Osteoblast (primary cell): ENCODE data around the gene PTPRN2. TPM values are rescaled to one million over a fixed set of nuclear protein-coding genes. Genes with fewer than 3 reads are reported as not detected.

Source experiments
- DNase-seq: peaks from one replicate; pipeline ENCODE4 v3.0.0; 2011; ENCODE audit warnings: low spot score, mixed read lengths; ENCODE audit not compliant: insufficient read length; ENCODE audit errors: missing footprints
- H2AFZ ChIP-seq: 2 replicates; pipeline ENCODE4 v1.6.0; 2011; ENCODE audit warnings: mild to moderate bottlenecking, low read length
- H3K27ac ChIP-seq: 2 replicates; pipeline ENCODE4 v1.5.1; 2011; ENCODE audit warnings: mild to moderate bottlenecking, low read depth, low read length, moderate library complexity
- H3K27me3 ChIP-seq: 2 replicates; pipeline ENCODE4 v1.6.0; 2012; ENCODE audit warnings: mild to moderate bottlenecking, control low read depth, inconsistent platforms, low read length, moderate library complexity; ENCODE audit not compliant: insufficient read depth
- H3K36me3 ChIP-seq: 2 replicates; pipeline ENCODE4 v1.5.1; 2011; ENCODE audit warnings: mild to moderate bottlenecking, low read length, control low read depth, moderate library complexity; ENCODE audit not compliant: insufficient read depth
- H3K4me1 ChIP-seq: 2 replicates; pipeline ENCODE4 v1.5.1; 2011; ENCODE audit warnings: mild to moderate bottlenecking, low read length, control low read depth, moderate library complexity; ENCODE audit not compliant: insufficient read depth
- H3K4me2 ChIP-seq: 2 replicates; pipeline ENCODE4 v1.6.0; 2011; ENCODE audit warnings: mild to moderate bottlenecking, low read length; ENCODE audit not compliant: insufficient read depth
- H3K4me3 ChIP-seq: fragments of 200-600 bp; sonication (generic); 3 replicates; pipeline ENCODE4 v1.5.1; 2012; ENCODE audit warnings: mild to moderate bottlenecking, low read length, inconsistent platforms; ENCODE audit not compliant: insufficient read depth
- H3K79me2 ChIP-seq: 2 replicates; pipeline ENCODE4 v1.6.0; 2012; ENCODE audit warnings: mild to moderate bottlenecking, low read length, control low read depth, inconsistent platforms; ENCODE audit not compliant: insufficient read depth
- H3K9me3 ChIP-seq: 2 replicates; pipeline ENCODE4 v1.5.1; 2011; ENCODE audit warnings: low read depth, low read length, control low read depth
- H4K20me1 ChIP-seq: 2 replicates; pipeline ENCODE4 v1.6.0; 2012; ENCODE audit warnings: mild to moderate bottlenecking, low read length, control low read depth; ENCODE audit not compliant: insufficient read depth
- CTCF ChIP-seq: IDR thresholded peaks from 2 replicates; pipeline ENCODE4 v1.5.1; 2011; ENCODE audit warnings: mild to moderate bottlenecking, low read depth, low read length, moderate library complexity; ENCODE audit errors: extremely low read depth
- total RNA-seq: library from RNA; depleted of rRNA; stranded (reverse); fragments of >200 nt; gene quantifications from 2 replicates; pipeline ENCODE4 v1.2.3, GENCODE V29; 2012

The PTPRN2 gene
- total RNA-seq, 1 donor: 0.36 TPM

DNA sequence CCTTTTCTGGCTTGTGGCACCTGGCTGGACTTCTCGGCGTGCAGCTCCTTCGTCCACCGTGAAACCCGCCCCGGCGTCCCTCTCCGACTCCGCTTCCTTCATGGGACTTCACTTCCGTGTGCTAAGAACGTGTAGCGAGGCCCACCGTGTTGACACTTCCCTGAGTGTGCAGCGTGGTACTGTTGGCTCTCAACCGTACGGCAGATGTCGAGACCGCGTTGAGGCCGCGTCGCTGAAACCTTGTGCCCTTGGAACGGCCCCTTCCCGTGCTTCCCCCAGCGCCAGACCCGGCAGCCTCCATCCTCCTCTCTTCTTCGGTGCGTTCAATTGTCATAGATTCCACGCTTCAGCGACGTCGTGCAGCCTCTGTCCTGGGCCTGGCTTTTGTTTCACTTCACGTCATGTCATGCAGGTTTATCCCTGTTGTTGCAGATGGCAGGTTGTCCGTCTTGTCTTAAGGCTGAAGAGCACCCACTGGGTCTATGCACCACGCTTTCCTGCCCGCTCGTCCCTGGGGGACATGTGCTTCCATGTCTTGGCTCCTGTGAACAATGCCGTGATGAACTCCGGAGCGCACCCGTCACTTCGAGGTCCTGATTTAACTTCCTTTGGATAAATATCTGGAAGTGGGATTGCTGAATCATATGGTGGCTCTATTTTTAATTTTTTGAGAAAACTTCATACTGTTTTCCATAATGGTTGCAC, 785.5 kb downstream of the PTPRN2 start:
- H3K27ac ChIP-seq: no peak overlapping the region
- H3K4me3 ChIP-seq: no peak overlapping the region
- no peak for DNase-seq
- H3K36me3 ChIP-seq: no peaks in the 10 kb centered on the region
- H2AFZ ChIP-seq: no peak overlapping the region
- H3K9me3 ChIP-seq: peaks cover 2% of the 10 kb centered on the region
- no peaks in the 10 kb centered on the region for H3K79me2 ChIP-seq
- no peaks in the 10 kb centered on the region for H4K20me1 ChIP-seq
- no peak for TF ChIP-seq CTCF
- no peaks in the 10 kb centered on the region for H3K4me1 ChIP-seq
- H3K27me3 ChIP-seq: no peaks in the 10 kb centered on the region
- no peak overlapping the region for H3K4me2 ChIP-seq

GRCh38 chr7:157801113-157801512, 786.5 kb downstream of the PTPRN2 start:
- Histone ChIP-seq H3K79me2 (no peaks in the 10 kb centered on the region), H3K36me3 (no peaks in the 10 kb centered on the region), H3K27me3 (no peaks in the 10 kb centered on the region), H4K20me1 (no peaks in the 10 kb centered on the region), H3K27ac (no peak overlapping the region), H3K4me3 (no peak overlapping the region), H2AFZ (no peak overlapping the region), H3K4me2 (no peak overlapping the region), H3K4me1 (no peaks in the 10 kb centered on the region), H3K9me3 (no peaks in the 10 kb centered on the region)
- TF ChIP-seq CTCF: no peak
- no peak for DNase-seq

DNA sequence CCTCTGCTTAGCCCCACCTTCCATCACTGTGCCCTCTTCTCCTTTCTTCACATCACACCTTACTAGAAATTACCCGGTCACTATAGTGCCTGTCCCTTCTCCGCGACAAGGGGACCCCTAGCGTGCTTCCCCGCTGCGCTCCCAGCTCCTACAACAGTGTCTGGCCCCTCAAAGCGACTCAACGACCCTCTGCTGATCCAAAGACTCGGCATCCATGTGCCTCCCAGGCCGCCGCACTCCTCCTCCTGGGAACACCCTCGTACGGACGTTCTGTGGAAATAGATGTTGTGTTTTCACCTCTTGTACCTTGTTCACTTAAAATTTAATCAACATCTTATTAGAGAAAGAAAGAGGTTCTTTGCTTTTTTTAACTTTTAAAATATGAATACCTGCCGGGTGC, 787.3 kb downstream of the PTPRN2 start:
- no peaks in the 10 kb centered on the region for H3K36me3 ChIP-seq
- no peak overlapping the region for H3K27ac ChIP-seq
- no peak for TF ChIP-seq CTCF
- no peaks in the 10 kb centered on the region for H3K9me3 ChIP-seq
- no peak for DNase-seq
- no peaks in the 10 kb centered on the region for H3K79me2 ChIP-seq
- no peak overlapping the region for H2AFZ ChIP-seq
- H3K27me3 ChIP-seq: no peaks in the 10 kb centered on the region
- H3K4me1 ChIP-seq: no peaks in the 10 kb centered on the region
- H4K20me1 ChIP-seq: no peaks in the 10 kb centered on the region
- no peak overlapping the region for H3K4me3 ChIP-seq
- no peak overlapping the region for H3K4me2 ChIP-seq

- no peak for DNase-seq
- no peak overlapping the region for H3K27ac ChIP-seq
- no peaks in the 10 kb centered on the region for H3K4me1 ChIP-seq
- H3K4me2 ChIP-seq: no peak overlapping the region
- H3K79me2 ChIP-seq: no peaks in the 10 kb centered on the region
- H3K27me3 ChIP-seq: no peaks in the 10 kb centered on the region
- H3K9me3 ChIP-seq: no peaks in the 10 kb centered on the region
- H4K20me1 ChIP-seq: no peaks in the 10 kb centered on the region
- no peak for TF ChIP-seq CTCF
- H2AFZ ChIP-seq: no peak overlapping the region
- no peak overlapping the region for H3K4me3 ChIP-seq
- H3K36me3 ChIP-seq: no peaks in the 10 kb centered on the region
Observed at GRCh38 chr7:157799076-157799685, 788.4 kb downstream of the PTPRN2 start.
